Thyroid gland (tissue), 4 donors: ENCODE data around the gene DDX59.
"Not testable (repeated sequence)": the region's sequence is repeated elsewhere in the genome, so short reads cannot be mapped to it uniquely, and the experiment has no call there.

ENCODE experiments used
- CTCF ChIP-seq, 6 experiments: fragments of 200-600 bp in 3 of 6; fragments of 450-650 bp in 3 of 6; sonication (generic) in 3 of 6; IDR thresholded peaks; one replicate each; pipeline ENCODE4 v1.5.1; 2016 to 2019; ENCODE audit warnings: antibody characterized with exemption in 6 of 6, mild to moderate bottlenecking in 2 of 6, inconsistent platforms in 1 of 6, moderate library complexity in 1 of 6
- POLR2A ChIP-seq, 2 donors: fragments of 450-650 bp; IDR thresholded peaks; one replicate each; pipeline ENCODE4 v1.6.1; 2017; ENCODE audit warnings: antibody characterized with exemption in 2 of 2, mild to moderate bottlenecking in 2 of 2, moderate library complexity in 1 of 2

GRCh38 chr1:200630515-200630899, 39.2 kb downstream of the DDX59 start:
- TF ChIP-seq CTCF, POLR2A (IDR thresholded peaks at IDR 0.05): not testable (repeated sequence)
